ENCODE data around the gene ARHGEF1. TPM values are rescaled to one million over a fixed set of nuclear protein-coding genes. Genes with fewer than 3 reads are reported as not detected.

ARHGEF1 gene
- total RNA-seq, 1 donor from 2014 or later = 113 TPM

GRCh38 chr19:41883821-41884733 lies 1.1 kb downstream of the ARHGEF1 start:
- Mint-ChIP-seq H3K4me1 (ENCODE audit: unreplicated experiment) (peaks cover 36% of the 10 kb centered on the region), H3K27me3 (ENCODE audit: unreplicated experiment) (peaks cover 23% of the 10 kb centered on the region), H3K36me3 (ENCODE audit: low read depth, unreplicated experiment) (peaks cover 7% of the 10 kb centered on the region), H3K27ac (ENCODE audit: unreplicated experiment) (peak overlapping the region; percentile 89), H3K9me3 (ENCODE audit: unreplicated experiment) (no peaks in the 10 kb centered on the region), H3K4me3 (ENCODE audit: unreplicated experiment) (peak overlapping the region; percentile 97)
- DNase-seq (ENCODE audit: low spot score) = peak; percentile 95
- no peak for TF ChIP-seq CTCF (IDR thresholded peaks at IDR 0.05; ENCODE audit: unreplicated experiment)

GRCh38 chr19:41886761-41887710 lies 4.1 kb downstream of the ARHGEF1 start:
- H3K4me3 Mint-ChIP-seq (ENCODE audit: unreplicated experiment) = peak overlapping the region; percentile 42
- TF ChIP-seq CTCF (IDR thresholded peaks at IDR 0.05; ENCODE audit: unreplicated experiment) = no peak
- peaks cover 23% of the 10 kb centered on the region for H3K36me3 Mint-ChIP-seq (ENCODE audit: low read depth, unreplicated experiment)
- H3K9me3 Mint-ChIP-seq (ENCODE audit: unreplicated experiment) = no peaks in the 10 kb centered on the region
- peaks cover 29% of the 10 kb centered on the region for H3K27me3 Mint-ChIP-seq (ENCODE audit: unreplicated experiment)
- peak overlapping the region; percentile 69 for H3K27ac Mint-ChIP-seq (ENCODE audit: unreplicated experiment)
- DNase-seq (ENCODE audit: low spot score) = no peak
- peaks cover 40% of the 10 kb centered on the region for H3K4me1 Mint-ChIP-seq (ENCODE audit: unreplicated experiment)

GRCh38 chr19:41887711-41888382 lies 4.9 kb downstream of the ARHGEF1 start:
- H3K27me3 Mint-ChIP-seq (ENCODE audit: unreplicated experiment) = peaks cover 23% of the 10 kb centered on the region
- peak overlapping the region; percentile 64 for H3K27ac Mint-ChIP-seq (ENCODE audit: unreplicated experiment)
- H3K4me3 Mint-ChIP-seq (ENCODE audit: unreplicated experiment) = peak overlapping the region; percentile 57
- no peak for DNase-seq (ENCODE audit: low spot score)
- peaks cover 34% of the 10 kb centered on the region for H3K4me1 Mint-ChIP-seq (ENCODE audit: unreplicated experiment)
- no peak for TF ChIP-seq CTCF (IDR thresholded peaks at IDR 0.05; ENCODE audit: unreplicated experiment)
- H3K36me3 Mint-ChIP-seq (ENCODE audit: low read depth, unreplicated experiment) = peaks cover 23% of the 10 kb centered on the region
- no peaks in the 10 kb centered on the region for H3K9me3 Mint-ChIP-seq (ENCODE audit: unreplicated experiment)

GRCh38 chr19:41888926-41889325 lies 5.9 kb downstream of the ARHGEF1 start:
- Mint-ChIP-seq H3K9me3 (ENCODE audit: unreplicated experiment) (no peaks in the 10 kb centered on the region), H3K36me3 (ENCODE audit: low read depth, unreplicated experiment) (peaks cover 24% of the 10 kb centered on the region)

More at GRCh38 chr19:41888926-41889325, 5.9 kb downstream of the ARHGEF1 start:
- no peak for TF ChIP-seq CTCF (IDR thresholded peaks at IDR 0.05; ENCODE audit: unreplicated experiment)
- DNase-seq (ENCODE audit: low spot score) = no peak
- Mint-ChIP-seq H3K4me1 (ENCODE audit: unreplicated experiment) (peaks cover 31% of the 10 kb centered on the region), H3K4me3 (ENCODE audit: unreplicated experiment) (no peak overlapping the region), H3K27ac (ENCODE audit: unreplicated experiment) (no peak overlapping the region), H3K27me3 (ENCODE audit: unreplicated experiment) (peaks cover 17% of the 10 kb centered on the region)

Data from endothelial cell (in vitro differentiated cells).